ENCODE measurements around the gene FAM50A. TPM values are rescaled to one million over a fixed set of nuclear protein-coding genes. Genes with fewer than 3 reads are reported as not detected.

The FAM50A gene
- total and polyA plus RNA-seq, 5 experiments from 2014 or later: 25.1 to 49.2 (median 45.6) TPM

DNA sequence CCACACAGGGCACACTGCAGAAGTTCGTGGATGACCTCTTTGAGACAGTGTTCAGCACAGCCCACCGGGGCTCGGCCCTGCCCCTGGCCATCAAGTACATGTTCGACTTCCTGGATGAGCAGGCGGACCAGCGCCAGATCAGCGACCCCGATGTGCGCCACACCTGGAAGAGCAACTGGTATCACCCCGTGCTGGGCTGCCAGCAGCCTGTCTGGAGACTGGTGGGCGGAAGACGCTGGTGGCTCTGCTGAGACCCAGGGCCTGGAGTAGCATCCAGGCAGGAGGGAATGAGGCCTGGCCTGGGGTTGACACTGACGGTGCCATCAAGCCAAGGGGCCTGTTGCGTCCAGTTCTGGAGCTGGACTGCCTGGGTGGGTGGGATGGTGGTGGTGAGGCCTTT lies 26.5 kb downstream of the FAM50A start:
- no peak for ATAC-seq
- no peak overlapping the region for H3K4me3 Mint-ChIP-seq
- peaks cover 0 to 1% (median 0%) of the 10 kb centered on the region in 4 donors for H3K4me1 Mint-ChIP-seq
- DNase-seq: no peak
- POLR2A ChIA-PET: no interaction called here
- peaks cover 0 to 28% (median 0%) of the 10 kb centered on the region in 3 donors for H3K36me3 Mint-ChIP-seq
- no peak overlapping the region for H3K27ac Mint-ChIP-seq
- peaks cover 0 to 3% (median 0%) of the 10 kb centered on the region in 9 donors for H3K9me3 Mint-ChIP-seq
- no peaks in the 10 kb centered on the region for H3K27me3 Mint-ChIP-seq

DNA sequence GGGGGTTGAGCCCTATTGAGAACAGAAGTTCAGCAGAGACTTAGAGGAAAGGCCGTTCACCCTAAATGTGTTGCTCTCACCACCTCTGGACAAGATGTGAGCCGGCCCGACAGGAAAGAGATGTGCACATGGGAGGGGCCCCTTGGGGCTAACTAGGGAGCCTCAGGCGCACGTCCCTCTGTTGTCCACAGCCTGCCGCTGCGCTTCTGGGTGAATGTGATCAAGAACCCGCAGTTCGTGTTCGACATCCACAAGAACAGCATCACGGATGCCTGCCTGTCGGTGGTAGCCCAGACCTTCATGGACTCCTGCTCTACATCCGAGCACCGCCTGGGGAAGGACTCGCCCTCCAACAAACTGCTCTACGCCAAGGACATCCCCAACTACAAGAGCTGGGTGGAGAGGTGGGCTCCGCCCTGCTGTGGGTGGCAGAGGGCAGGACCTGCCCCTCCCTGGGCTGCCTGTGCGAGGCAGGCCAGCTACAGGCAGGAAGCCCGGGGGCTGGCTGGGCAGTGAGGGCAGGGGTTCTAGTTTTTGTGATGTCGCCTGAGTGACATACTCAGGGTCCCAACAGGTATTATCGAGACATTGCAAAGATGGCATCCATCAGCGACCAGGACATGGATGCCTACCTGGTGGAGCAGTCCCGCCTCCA lies 27.1 kb downstream of the FAM50A start:
- Mint-ChIP-seq H3K4me3 (no peak overlapping the region), H3K4me1 (peaks cover 0 to 1% (median 0%) of the 10 kb centered on the region in 4 donors), H3K27me3 (no peaks in the 10 kb centered on the region), H3K36me3 (peaks cover 0 to 28% (median 0%) of the 10 kb centered on the region in 3 donors), H3K9me3 (peaks cover 0 to 3% (median 0%) of the 10 kb centered on the region in 9 donors), H3K27ac (peak overlapping the region in 1 of 10 donors; percentile 53)
- no peak for DNase-seq
- ATAC-seq: no peak
- POLR2A ChIA-PET: no interaction called here

DNA sequence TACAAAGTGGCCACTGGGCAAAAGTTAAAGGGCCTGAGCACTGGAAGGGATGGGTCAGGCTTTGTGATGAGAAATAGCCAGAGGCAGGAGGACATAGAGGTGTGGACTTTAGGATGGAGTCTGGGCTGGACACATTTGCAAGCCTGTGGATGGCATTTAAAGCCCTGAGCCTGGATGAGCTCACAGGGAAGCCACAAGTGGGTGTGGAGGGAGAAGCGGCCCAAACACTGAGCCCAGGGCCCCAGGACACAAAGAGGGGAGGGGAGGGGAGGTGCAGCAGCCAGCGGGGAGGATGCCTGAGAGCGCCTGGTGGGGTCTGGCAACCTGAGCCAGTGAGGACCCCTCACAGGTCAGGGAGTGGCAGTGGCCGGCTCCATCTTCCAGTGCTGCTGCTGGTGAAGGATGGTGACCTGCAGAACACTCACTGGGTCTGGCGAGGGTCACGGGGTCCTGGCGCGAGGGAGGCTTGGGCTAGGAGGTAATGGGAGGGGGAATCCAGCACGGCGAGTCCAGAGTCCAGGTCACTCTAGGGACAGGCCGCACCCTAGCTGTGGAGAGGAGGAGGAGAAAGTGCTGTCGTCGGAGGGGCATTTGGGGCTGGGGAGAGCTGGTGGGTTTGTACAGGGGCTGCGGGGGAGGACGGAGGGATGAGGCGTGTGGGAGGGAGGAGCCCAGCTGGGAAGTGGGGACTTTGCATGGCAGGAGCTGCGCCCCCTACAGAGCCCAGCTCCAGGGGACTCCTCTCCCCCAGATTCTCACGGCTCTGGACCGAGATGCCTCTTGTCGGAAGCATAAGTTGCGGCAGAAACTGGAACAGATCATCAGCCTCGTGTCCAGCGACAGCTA lies 28.1 kb downstream of the FAM50A start:
- no peak for DNase-seq
- Mint-ChIP-seq H3K36me3 (peaks cover 0 to 26% (median 0%) of the 10 kb centered on the region in 3 donors), H3K27ac (peak overlapping the region in 1 of 10 donors; percentile 25), H3K27me3 (no peaks in the 10 kb centered on the region), H3K9me3 (peaks cover 0 to 3% (median 0%) of the 10 kb centered on the region in 9 donors), H3K4me3 (no peak overlapping the region), H3K4me1 (peaks cover under 1 to 7% (median 4%) of the 10 kb centered on the region in 4 donors)
- ATAC-seq: no peak
- POLR2A ChIA-PET: interaction anchor here (0.9 kb wide), 1 partner anchor 26 kb away, joined by 3 read pairs; no protein-coding TSS in a partner anchor

DNA sequence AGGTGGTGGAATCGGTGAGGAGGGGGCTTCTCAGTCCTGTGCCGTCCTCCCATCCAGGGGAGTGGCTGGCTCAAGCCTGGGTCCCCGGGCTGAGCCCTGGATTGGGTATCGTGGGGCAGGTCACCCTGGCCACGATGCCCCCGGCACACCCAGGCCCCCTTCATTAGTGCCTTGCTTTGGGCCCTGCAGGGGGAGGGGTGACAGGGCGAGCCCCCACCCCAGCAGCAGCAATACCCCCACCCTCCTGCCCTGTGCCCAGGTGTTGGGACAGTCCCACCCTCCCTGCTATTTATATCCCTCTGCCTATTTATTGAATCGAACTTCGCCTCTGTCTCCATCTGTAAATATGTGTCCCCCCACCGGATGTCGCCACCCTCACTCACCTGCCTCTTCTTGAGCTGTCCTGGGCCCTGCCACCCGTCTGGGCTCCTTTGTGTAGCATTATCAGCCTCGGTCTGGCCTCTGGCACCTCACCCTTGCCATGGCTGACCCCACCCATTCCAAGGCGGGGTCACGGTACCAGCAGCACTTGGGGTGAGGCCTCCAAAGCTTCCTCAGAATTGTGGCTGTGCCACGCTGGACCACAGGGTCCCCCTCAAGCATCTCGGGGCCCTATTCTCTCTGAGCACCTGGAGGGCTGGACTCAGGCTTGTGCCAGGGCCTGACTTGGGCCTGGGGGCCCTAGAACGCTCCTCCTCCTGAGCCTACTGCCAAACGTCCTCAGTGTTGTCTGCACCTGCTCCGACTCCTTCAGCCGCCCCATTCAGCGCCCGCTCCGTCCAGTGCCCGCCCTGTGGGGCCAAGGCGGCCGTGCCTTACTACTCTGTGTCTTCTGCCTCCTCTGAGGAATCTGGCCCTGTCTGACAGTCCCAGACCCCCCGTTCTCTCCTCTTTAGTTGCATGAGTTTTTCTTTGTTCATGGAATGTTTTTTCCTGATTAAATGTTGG lies 29.0 kb downstream of the FAM50A start:
- Mint-ChIP-seq H3K36me3 (peaks cover 0 to 26% (median 0%) of the 10 kb centered on the region in 3 donors), H3K27ac (peak overlapping the region in 2 of 10 donors; percentile 40 to 67), H3K27me3 (no peaks in the 10 kb centered on the region), H3K4me1 (peaks cover 1 to 16% (median 9%) of the 10 kb centered on the region in 4 donors), H3K9me3 (peaks cover 0 to 3% (median 0%) of the 10 kb centered on the region in 9 donors), H3K4me3 (no peak overlapping the region)
- ATAC-seq (no peak), DNase-seq (no peak)
- POLR2A ChIA-PET: interaction anchor here (0.9 to 1.1 kb wide), 2 partner anchors 17 to 25 kb away, joined by 3 read pairs; partner anchors contain the start of gene SLC10A3

GRCh38 chrX:154473683-154474082 lies 29.7 kb downstream of the FAM50A start:
- POLR2A ChIA-PET: interaction anchor here (1.1 kb wide), 1 partner anchor 16 kb away, joined by 3 read pairs; the partner anchor contains the start of gene SLC10A3
- Mint-ChIP-seq H3K4me1 (peaks cover 1 to 18% (median 10%) of the 10 kb centered on the region in 4 donors), H3K36me3 (peaks cover 0 to 26% (median 0%) of the 10 kb centered on the region in 3 donors), H3K27me3 (no peaks in the 10 kb centered on the region), H3K27ac (peak overlapping the region in 2 of 10 donors; percentile 40 to 67), H3K4me3 (no peak overlapping the region), H3K9me3 (peaks cover 0 to 3% (median 0%) of the 10 kb centered on the region in 9 donors)
- no peak for ATAC-seq
- DNase-seq: no peak

DNA sequence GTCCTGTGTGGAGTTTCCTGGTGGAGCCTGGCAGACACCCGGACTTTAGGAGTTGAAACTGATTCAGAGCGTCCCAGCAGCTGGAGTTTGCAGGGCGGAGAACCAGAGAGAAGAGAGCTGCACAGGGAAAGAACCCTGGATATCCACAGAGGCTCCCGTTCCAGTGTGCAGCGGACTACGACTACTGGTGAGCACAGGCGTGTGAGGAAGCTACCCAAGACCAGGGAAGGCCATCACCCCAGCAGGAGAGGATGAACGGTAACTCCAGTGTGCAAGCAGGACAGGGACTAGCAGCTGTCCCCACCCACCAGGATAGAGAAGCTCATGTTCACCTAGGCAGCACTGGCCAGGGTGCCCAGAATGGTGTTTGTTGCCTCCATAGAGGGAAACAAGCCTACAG lies 32.9 kb downstream of the FAM50A start:
- POLR2A ChIA-PET: interaction anchor here (0.7 to 3.3 kb wide), 5 partner anchors 9 to 78 kb away, joined by 3 to 15 read pairs (median 5); partner anchors contain the start of genes PLXNA3, RPL10 and SLC10A3
- Mint-ChIP-seq H3K9me3 (peaks cover 0 to 3% (median 0%) of the 10 kb centered on the region in 9 donors), H3K27me3 (no peaks in the 10 kb centered on the region)

GRCh38 chrX:154477891-154478477 lies 34.0 kb downstream of the FAM50A start:
- peaks cover 1 to 27% (median 19%) of the 10 kb centered on the region in 4 donors for H3K4me1 Mint-ChIP-seq
- peaks cover 0 to 5% (median 0%) of the 10 kb centered on the region in 3 donors for H3K36me3 Mint-ChIP-seq
- POLR2A ChIA-PET: interaction anchor here (0.8 to 3.3 kb wide), 7 partner anchors 9 to 533 kb away, joined by 3 to 15 read pairs (median 4); partner anchors contain the start of genes FAM3A, PLXNA3, RENBP and RPL10
- DNase-seq (no peak), ATAC-seq (no peak)
- no peaks in the 10 kb centered on the region for H3K27me3 Mint-ChIP-seq
- peak overlapping the region; percentile 79 to 91 (median 83) for H3K4me3 Mint-ChIP-seq
- H3K27ac Mint-ChIP-seq: peak overlapping the region in 9 of 10 donors; percentile 60 to 93 (median 87)
- H3K9me3 Mint-ChIP-seq: peaks cover 0 to under 1% (median 0%) of the 10 kb centered on the region in 9 donors

More for the DNA sequence above, 32.9 kb downstream of the FAM50A start:
- Mint-ChIP-seq H3K4me3 (peak overlapping the region in 5 of 10 donors; percentile 11 to 70 (median 30)), H3K4me1 (peaks cover 1 to 22% (median 18%) of the 10 kb centered on the region in 4 donors), H3K27ac (peak overlapping the region in 6 of 10 donors; percentile 29 to 83 (median 58)), H3K36me3 (peaks cover 0 to 10% (median 0%) of the 10 kb centered on the region in 3 donors)
- DNase-seq (no peak), ATAC-seq (no peak)

DNA sequence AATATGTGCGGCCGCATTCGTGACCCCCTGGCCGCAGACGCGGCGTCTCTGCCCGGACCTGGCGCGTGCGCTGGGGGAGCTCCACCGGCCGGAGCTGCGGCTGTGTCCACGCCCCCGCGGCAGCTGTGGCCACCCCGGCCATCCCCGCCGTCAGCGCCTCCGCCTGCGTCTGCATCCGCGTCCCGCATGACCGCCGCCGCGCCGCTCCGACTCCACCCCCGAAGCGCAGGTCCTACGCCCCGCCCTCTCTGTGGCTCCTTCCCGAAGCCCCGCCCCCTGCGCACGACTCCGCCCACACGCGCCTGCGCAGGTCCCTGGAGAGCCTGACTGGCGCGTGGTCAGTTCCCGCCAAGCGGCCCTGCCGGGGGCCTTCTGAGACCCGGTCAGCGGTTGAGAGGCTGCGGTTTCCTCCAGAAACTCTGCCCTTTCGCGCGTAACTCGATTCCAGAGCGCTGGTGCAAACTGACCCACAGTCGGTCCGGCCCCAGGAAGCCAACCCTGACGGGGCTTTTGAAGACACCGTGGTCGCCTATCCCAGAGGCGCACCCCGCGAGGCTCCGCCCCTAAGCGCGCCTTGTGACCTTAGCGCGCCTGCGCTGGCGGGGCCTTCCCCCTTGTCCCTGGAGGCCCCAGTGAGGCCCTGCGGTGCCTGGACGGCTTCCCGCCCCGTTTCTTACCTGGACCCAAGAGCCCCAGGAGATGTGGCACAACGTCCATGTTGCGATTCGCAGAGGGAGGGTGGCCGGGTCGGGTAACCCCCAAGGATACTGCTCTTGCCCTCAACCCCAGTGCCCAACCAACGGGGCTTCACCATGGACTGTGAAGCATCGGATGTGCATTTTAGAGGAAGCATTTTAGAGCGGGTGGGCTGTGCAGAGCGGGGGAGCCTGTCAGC lies 35.0 kb downstream of the FAM50A start, which contains the start of gene LAGE3:
TSS of gene LAGE3 (minus strand) at position 554 of the 895 bp plus-strand sequence. CDS start at position 188, 366 bp downstream.
- peak within 1 kb of the TSS; percentile 75 to 95 (median 90) for H3K27ac Mint-ChIP-seq
- POLR2A ChIA-PET: interaction anchor here (0.7 to 3.3 kb wide), 8 partner anchors 10 to 100 kb away, joined by 3 to 15 read pairs (median 6); partner anchors contain the start of genes EMD, PLXNA3, RPL10 and SLC10A3
- ATAC-seq: peak; percentile 89 to 91
- H3K4me3 Mint-ChIP-seq: peak within 1 kb of the TSS; percentile 79 to 91 (median 83)
- DNase-seq: peak; percentile 84 to 98 (median 92)
- no peaks in the 10 kb centered on the region for H3K27me3 Mint-ChIP-seq
- H3K36me3 Mint-ChIP-seq: no peaks in the 10 kb centered on the region
- H3K9me3 Mint-ChIP-seq: no peaks in the 10 kb centered on the region
- H3K4me1 Mint-ChIP-seq: peaks cover 0 to 34% (median 23%) of the 10 kb centered on the region in 4 donors

DNA sequence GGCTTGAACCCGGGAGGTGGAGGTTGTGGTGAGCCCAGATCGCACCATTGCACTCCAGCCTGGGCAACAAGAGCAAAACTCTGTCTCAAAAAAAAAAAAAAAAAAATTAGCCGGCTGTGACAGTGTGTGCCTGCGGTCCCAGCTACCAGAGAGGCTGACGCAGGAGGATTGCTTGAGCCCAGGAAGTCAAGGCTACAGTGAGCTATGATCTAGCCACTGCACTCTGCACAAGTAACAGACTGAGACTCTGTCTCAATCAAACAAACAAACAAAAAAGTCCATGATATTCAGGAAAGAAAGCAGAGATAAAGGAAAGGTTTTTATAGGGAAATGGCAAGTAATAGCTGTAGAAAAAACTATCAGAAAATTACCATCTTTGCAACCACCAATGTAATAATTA lies 37.3 kb downstream of the FAM50A start:
- POLR2A ChIA-PET: interaction anchor here (0.6 to 1.6 kb wide), 5 partner anchors 10 to 83 kb away, joined by 3 to 7 read pairs (median 3); partner anchors contain the start of genes G6PD, RPL10 and SLC10A3
- H3K9me3 Mint-ChIP-seq: no peaks in the 10 kb centered on the region
- peaks cover 0 to 46% (median 26%) of the 10 kb centered on the region in 4 donors for H3K4me1 Mint-ChIP-seq
- H3K27me3 Mint-ChIP-seq: no peaks in the 10 kb centered on the region
- H3K27ac Mint-ChIP-seq: no peak overlapping the region
- no peak for DNase-seq
- no peak overlapping the region for H3K4me3 Mint-ChIP-seq
- H3K36me3 Mint-ChIP-seq: no peaks in the 10 kb centered on the region
- no peak for ATAC-seq

- no peak for DNase-seq
- no peak for ATAC-seq
- H3K4me3 Mint-ChIP-seq: no peak overlapping the region
- H3K27me3 Mint-ChIP-seq: no peaks in the 10 kb centered on the region
- no peaks in the 10 kb centered on the region for H3K9me3 Mint-ChIP-seq
- no peaks in the 10 kb centered on the region for H3K36me3 Mint-ChIP-seq
- POLR2A ChIA-PET: interaction anchor here (0.5 to 9.4 kb wide), 8 partner anchors 9 to 84 kb away, joined by 3 to 102 read pairs (median 4); partner anchors contain the start of genes G6PD, RPL10 and SLC10A3
- H3K27ac Mint-ChIP-seq: peak overlapping the region in 1 of 10 donors; percentile 51
- H3K4me1 Mint-ChIP-seq: peaks cover 0 to 40% (median 24%) of the 10 kb centered on the region in 4 donors
These were observed 38.1 kb downstream of the FAM50A start for GRCh38 chrX:154481911-154482601.
